Liver (tissue), 9 donors: ENCODE results near the gene NFKB1. TPM values are rescaled to one million over a fixed set of nuclear protein-coding genes. Genes with fewer than 3 reads are reported as not detected.

ENCODE experiments used
- DNase-seq: peaks from one replicate; pipeline ENCODE4 v3.0.0-alpha.2; 2017; ENCODE audit warnings: low spot score
- H3K27ac ChIP-seq, 2 donors: one replicate each; pipeline ENCODE4 v1.7.0; 2013; ENCODE audit warnings: inconsistent platforms in 2 of 2, low read length in 2 of 2, control low read depth in 1 of 2, low read depth in 1 of 2, mild to moderate bottlenecking in 1 of 2
- H3K27me3 ChIP-seq, 4 donors: one replicate each; pipeline versions ENCODE4 v1.6.1 to v1.7.0; 2013; ENCODE audit warnings: low read length in 3 of 4, inconsistent platforms in 1 of 4, mild to moderate bottlenecking in 1 of 4, moderate library complexity in 1 of 4; ENCODE audit not compliant: control insufficient read depth in 4 of 4, insufficient read depth in 4 of 4
- H3K36me3 ChIP-seq, 4 donors: one replicate each; pipeline versions ENCODE4 v1.6.1 to v1.7.0; 2013; ENCODE audit warnings: low read length in 3 of 4, mild to moderate bottlenecking in 3 of 4, low read depth in 1 of 4, moderate library complexity in 1 of 4; ENCODE audit not compliant: control insufficient read depth in 4 of 4, insufficient read depth in 3 of 4
- H3K4me1 ChIP-seq, 4 donors: one replicate each; pipeline versions ENCODE4 v1.6.1 to v1.7.0; 2013; ENCODE audit warnings: low read length in 3 of 4, mild to moderate bottlenecking in 3 of 4, moderate library complexity in 1 of 4; ENCODE audit not compliant: control insufficient read depth in 4 of 4, insufficient read depth in 4 of 4
- H3K4me3 ChIP-seq, 3 donors: one replicate each; pipeline versions ENCODE4 v1.6.1 to v1.7.0; 2013; ENCODE audit warnings: low read length in 3 of 3, control low read depth in 1 of 3, low read depth in 1 of 3, mild to moderate bottlenecking in 1 of 3
- H3K9ac ChIP-seq, 2 donors: one replicate each; pipeline ENCODE4 v1.7.0; 2013; ENCODE audit warnings: low read length in 2 of 2, mild to moderate bottlenecking in 2 of 2, moderate library complexity in 2 of 2, control low read depth in 1 of 2, low read depth in 1 of 2
- H3K9me3 ChIP-seq, 4 donors: one replicate each; pipeline versions ENCODE4 v1.6.1 to v1.7.0; 2013; ENCODE audit warnings: low read length in 3 of 4; ENCODE audit not compliant: control insufficient read depth in 4 of 4
- FOXA1 ChIP-seq: IDR thresholded peaks from 2 replicates; pipeline ENCODE4 v1.6.1; 2016; ENCODE audit warnings: antibody characterized with exemption
- FOXA2 ChIP-seq: IDR thresholded peaks from 2 replicates; pipeline ENCODE4 v1.6.1; 2016; ENCODE audit warnings: antibody characterized with exemption
- GABPA ChIP-seq, 2 donors: IDR thresholded peaks in 1 of 2; conservative IDR thresholded peaks in 1 of 2; 2 replicates each; pipeline ENCODE4 v1.6.1; 2016; ENCODE audit warnings: antibody characterized with exemption in 2 of 2, mild to moderate bottlenecking in 1 of 2, moderate library complexity in 1 of 2
- HNF4A ChIP-seq, 2 donors: conservative IDR thresholded peaks; 2 replicates each; pipeline ENCODE4 v1.6.1; 2016; ENCODE audit warnings: antibody characterized with exemption in 2 of 2, mild to moderate bottlenecking in 2 of 2
- JUND ChIP-seq, 2 donors: IDR thresholded peaks; 2 replicates each; pipeline ENCODE4 v1.6.1; 2016; ENCODE audit warnings: antibody characterized with exemption in 2 of 2
- RAD21 ChIP-seq, 2 donors: IDR thresholded peaks; 2 replicates each; pipeline ENCODE4 v1.6.1; 2016; ENCODE audit warnings: antibody characterized with exemption in 2 of 2, mild to moderate bottlenecking in 2 of 2
- RXRA ChIP-seq, 2 donors: IDR thresholded peaks; 2 replicates each; pipeline ENCODE4 v1.6.1; 2017 to 2018; ENCODE audit warnings: antibody characterized with exemption in 2 of 2, mild to moderate bottlenecking in 1 of 2
- SP1 ChIP-seq: IDR thresholded peaks from 2 replicates; pipeline ENCODE4 v1.6.1; 2018; ENCODE audit warnings: antibody characterized with exemption, mild to moderate bottlenecking
- WGBS: extraction: QIAGEN DNeasy Blood & Tissue Kit; methylation state at CpG from one replicate; pipeline ENCODE4 v1.1.7; 2013; 5-methylcytosine and 5-hydroxymethylcytosine counted together
- polyA plus RNA-seq, 2 donors: library from polyadenylated mRNA; stranded (reverse) in 1 of 2; unstranded in 1 of 2; fragments of 200-250 nt in 1 of 2; fragments of >200 nt in 1 of 2; fragmentation: Nextera tagmentation in 1 of 2; extraction: Ambion mirVana in 1 of 2; gene quantifications; one replicate each; pipeline versions ENCODE4 v1.2.1 to v1.2.3, GENCODE V29; 2013 to 2015
- total RNA-seq, 2 donors: library from RNA; depleted of rRNA; stranded (reverse); fragments of >200 nt; gene quantifications; one replicate each; pipeline ENCODE4 v1.2.3, GENCODE V29; 2014
- TF ChIP-seq, protein P1 (sequence below): IDR thresholded peaks from 2 replicates; pipeline ENCODE4 v1.6.1; 2016; ENCODE audit warnings: antibody characterized with exemption
- TF ChIP-seq, protein P2 (sequence below): IDR thresholded peaks from 2 replicates; pipeline ENCODE4 v1.6.1; 2016; ENCODE audit warnings: antibody characterized with exemption
- TF ChIP-seq, protein P3 (sequence below): IDR thresholded peaks from 2 replicates; pipeline ENCODE4 v1.6.1; 2016; ENCODE audit warnings: antibody characterized with exemption
- TF ChIP-seq, protein P4 (sequence below): IDR thresholded peaks from 2 replicates; pipeline ENCODE4 v1.6.1; 2016; ENCODE audit warnings: antibody characterized with exemption, mild to moderate bottlenecking
- TF ChIP-seq, protein P5 (sequence below): fragments of 150-350 bp; IDR thresholded peaks from 2 replicates; pipeline ENCODE4 v1.5.1; 2017; ENCODE audit warnings: improper control_type of control experiment, low read depth, low read length; ENCODE audit not compliant: missing input control
- donor health status: healthy.
- donor health status: healthy.
- donor health status: healthy.
- donor health status: healthy.
- donor health status: healthy.

NFKB1 gene
- total and polyA plus RNA-seq, 4 donors = 5.1 to 23.0 (median 13.4) TPM

DNA sequence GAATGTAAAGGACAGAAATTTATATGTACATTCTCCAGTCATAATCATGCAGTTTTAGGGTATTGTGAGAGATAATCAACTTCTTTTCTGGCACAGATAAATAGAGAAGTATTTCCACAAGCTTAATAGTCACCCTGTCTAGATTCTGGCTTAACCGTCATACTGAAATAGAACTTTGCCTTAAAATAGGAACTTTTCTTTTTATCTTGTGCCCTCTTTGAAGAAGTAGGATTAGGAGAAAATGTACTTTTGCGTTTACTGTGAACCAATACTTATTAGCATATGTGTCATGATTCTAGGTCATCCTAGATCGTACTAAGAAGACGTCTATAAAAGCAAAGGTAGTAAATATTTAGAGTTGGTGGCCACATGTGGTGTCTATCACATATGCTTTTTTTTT, 95.4 kb downstream of the NFKB1 start:
- H3K36me3 ChIP-seq = peaks cover 5 to 50% (median 44%) of the 10 kb centered on the region in 4 donors

DNA sequence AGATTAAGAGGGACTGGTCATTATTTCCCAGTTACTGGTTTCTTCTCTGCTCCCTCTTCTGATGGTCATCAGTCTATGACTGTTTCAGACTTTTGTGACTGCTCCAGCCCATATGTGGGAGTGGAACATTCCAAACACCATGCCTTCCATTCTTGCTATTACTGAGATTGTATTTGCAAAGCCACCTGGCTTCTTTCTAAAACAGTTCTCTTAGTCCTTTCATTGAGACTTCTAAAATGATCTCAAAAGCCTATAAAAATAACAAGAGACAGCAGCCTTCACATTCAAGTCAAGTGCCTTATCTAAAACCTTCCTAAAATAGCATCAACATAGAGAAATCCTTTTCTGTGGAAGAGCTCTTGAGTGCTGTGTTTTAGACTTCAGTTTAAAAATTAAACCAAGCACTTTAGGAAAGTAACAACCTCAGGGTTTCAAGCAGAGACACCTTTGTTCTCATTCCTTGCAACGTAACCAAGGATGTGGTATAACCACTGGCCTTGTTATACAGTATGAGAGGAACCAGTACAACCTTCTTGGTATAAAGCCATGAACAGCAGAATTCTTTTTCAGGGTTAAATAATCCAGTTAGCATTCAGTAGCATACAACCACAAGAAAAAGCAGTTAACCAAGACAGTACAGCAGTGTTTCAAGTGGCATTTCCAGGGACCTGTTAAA, 97.1 kb downstream of the NFKB1 start:
- no peak overlapping the region for H3K9ac ChIP-seq
- no peak overlapping the region for H3K27ac ChIP-seq
- no peaks in the 10 kb centered on the region for H3K4me1 ChIP-seq
- H3K36me3 ChIP-seq = peaks cover 5 to 53% (median 47%) of the 10 kb centered on the region in 4 donors
- DNase-seq = no peak
- TF ChIP-seq, protein P1, sequence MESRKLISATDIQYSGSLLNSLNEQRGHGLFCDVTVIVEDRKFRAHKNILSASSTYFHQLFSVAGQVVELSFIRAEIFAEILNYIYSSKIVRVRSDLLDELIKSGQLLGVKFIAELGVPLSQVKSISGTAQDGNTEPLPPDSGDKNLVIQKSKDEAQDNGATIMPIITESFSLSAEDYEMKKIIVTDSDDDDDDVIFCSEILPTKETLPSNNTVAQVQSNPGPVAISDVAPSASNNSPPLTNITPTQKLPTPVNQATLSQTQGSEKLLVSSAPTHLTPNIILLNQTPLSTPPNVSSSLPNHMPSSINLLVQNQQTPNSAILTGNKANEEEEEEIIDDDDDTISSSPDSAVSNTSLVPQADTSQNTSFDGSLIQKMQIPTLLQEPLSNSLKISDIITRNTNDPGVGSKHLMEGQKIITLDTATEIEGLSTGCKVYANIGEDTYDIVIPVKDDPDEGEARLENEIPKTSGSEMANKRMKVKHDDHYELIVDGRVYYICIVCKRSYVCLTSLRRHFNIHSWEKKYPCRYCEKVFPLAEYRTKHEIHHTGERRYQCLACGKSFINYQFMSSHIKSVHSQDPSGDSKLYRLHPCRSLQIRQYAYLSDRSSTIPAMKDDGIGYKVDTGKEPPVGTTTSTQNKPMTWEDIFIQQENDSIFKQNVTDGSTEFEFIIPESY = no peak
- TF ChIP-seq FOXA2 (no peak), RXRA (IDR thresholded peaks at IDR 0.05) (no peak), JUND (IDR thresholded peaks at IDR 0.05) (no peak)
- TF ChIP-seq, protein P2, sequence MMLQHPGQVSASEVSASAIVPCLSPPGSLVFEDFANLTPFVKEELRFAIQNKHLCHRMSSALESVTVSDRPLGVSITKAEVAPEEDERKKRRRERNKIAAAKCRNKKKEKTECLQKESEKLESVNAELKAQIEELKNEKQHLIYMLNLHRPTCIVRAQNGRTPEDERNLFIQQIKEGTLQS = no peak
- TF ChIP-seq, protein P3, sequence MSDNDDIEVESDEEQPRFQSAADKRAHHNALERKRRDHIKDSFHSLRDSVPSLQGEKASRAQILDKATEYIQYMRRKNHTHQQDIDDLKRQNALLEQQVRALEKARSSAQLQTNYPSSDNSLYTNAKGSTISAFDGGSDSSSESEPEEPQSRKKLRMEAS = no peak
- H3K9me3 ChIP-seq = no peaks in the 10 kb centered on the region
- 87% methylated on average over 1 of the region's 1 CpG for WGBS
- no peaks in the 10 kb centered on the region for H3K27me3 ChIP-seq
- no peak overlapping the region for H3K4me3 ChIP-seq

More for the DNA sequence above, 95.4 kb downstream of the NFKB1 start:
- TF ChIP-seq, protein P4, sequence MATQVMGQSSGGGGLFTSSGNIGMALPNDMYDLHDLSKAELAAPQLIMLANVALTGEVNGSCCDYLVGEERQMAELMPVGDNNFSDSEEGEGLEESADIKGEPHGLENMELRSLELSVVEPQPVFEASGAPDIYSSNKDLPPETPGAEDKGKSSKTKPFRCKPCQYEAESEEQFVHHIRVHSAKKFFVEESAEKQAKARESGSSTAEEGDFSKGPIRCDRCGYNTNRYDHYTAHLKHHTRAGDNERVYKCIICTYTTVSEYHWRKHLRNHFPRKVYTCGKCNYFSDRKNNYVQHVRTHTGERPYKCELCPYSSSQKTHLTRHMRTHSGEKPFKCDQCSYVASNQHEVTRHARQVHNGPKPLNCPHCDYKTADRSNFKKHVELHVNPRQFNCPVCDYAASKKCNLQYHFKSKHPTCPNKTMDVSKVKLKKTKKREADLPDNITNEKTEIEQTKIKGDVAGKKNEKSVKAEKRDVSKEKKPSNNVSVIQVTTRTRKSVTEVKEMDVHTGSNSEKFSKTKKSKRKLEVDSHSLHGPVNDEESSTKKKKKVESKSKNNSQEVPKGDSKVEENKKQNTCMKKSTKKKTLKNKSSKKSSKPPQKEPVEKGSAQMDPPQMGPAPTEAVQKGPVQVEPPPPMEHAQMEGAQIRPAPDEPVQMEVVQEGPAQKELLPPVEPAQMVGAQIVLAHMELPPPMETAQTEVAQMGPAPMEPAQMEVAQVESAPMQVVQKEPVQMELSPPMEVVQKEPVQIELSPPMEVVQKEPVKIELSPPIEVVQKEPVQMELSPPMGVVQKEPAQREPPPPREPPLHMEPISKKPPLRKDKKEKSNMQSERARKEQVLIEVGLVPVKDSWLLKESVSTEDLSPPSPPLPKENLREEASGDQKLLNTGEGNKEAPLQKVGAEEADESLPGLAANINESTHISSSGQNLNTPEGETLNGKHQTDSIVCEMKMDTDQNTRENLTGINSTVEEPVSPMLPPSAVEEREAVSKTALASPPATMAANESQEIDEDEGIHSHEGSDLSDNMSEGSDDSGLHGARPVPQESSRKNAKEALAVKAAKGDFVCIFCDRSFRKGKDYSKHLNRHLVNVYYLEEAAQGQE = no peak
- TF ChIP-seq, protein P2 = no peak
- H3K27ac ChIP-seq = no peak overlapping the region
- no peak overlapping the region for H3K4me3 ChIP-seq
- no peaks in the 10 kb centered on the region for H3K27me3 ChIP-seq
- no peak for DNase-seq
- WGBS = 84% methylated on average over 4 of the region's 4 CpGs
- H3K9ac ChIP-seq = no peak overlapping the region
- no peaks in the 10 kb centered on the region for H3K9me3 ChIP-seq
- no peaks in the 10 kb centered on the region for H3K4me1 ChIP-seq

DNA sequence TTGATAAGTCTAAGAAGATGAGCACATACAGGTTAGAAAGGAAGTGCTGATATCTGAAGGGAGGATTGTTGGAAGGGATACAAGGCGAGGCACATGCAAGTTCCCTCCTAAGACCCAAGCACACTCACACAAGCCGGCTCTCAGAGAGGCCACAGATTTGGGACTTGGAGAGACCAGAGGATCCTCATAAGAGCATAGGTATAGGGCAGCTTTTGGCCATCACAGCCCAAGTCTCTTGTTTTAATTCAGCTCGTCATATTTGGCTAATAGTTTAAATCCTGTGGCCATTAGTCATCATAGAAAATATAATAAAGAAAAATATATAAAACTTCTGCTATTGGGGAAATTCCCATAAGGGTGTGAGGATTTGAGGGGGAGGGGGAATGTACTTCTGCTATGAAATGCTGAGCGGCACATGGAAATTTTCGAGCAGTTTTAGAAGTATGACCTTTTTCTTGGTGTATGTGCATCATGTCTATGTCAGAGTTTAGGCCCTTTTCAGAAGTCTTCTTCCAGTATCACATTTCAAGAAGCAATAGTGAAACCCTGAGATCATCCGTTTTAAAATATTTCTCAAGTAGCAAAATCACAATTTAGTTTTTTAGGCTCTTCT, 97.7 kb downstream of the NFKB1 start:
- Histone ChIP-seq H3K4me1 (no peaks in the 10 kb centered on the region), H3K9ac (no peak overlapping the region), H3K4me3 (no peak overlapping the region), H3K9me3 (no peaks in the 10 kb centered on the region), H3K27me3 (no peaks in the 10 kb centered on the region), H3K27ac (no peak overlapping the region), H3K36me3 (peaks cover 5 to 53% (median 47%) of the 10 kb centered on the region in 4 donors)
- 88% methylated on average over 6 of the region's 6 CpGs for WGBS
- no peak for DNase-seq
- TF ChIP-seq HNF4A (conservative IDR thresholded peaks at IDR 0.05) (no peak), RXRA (IDR thresholded peaks at IDR 0.05) (no peak), FOXA1 (no peak), SP1 (no peak), FOXA2 (no peak), RAD21 (IDR thresholded peaks at IDR 0.05) (no peak), GABPA (IDR thresholded peaks at IDR 0.05 in 1 of 2, conservative IDR thresholded peaks at IDR 0.05 in 1 of 2) (no peak)
- TF ChIP-seq, protein P5, sequence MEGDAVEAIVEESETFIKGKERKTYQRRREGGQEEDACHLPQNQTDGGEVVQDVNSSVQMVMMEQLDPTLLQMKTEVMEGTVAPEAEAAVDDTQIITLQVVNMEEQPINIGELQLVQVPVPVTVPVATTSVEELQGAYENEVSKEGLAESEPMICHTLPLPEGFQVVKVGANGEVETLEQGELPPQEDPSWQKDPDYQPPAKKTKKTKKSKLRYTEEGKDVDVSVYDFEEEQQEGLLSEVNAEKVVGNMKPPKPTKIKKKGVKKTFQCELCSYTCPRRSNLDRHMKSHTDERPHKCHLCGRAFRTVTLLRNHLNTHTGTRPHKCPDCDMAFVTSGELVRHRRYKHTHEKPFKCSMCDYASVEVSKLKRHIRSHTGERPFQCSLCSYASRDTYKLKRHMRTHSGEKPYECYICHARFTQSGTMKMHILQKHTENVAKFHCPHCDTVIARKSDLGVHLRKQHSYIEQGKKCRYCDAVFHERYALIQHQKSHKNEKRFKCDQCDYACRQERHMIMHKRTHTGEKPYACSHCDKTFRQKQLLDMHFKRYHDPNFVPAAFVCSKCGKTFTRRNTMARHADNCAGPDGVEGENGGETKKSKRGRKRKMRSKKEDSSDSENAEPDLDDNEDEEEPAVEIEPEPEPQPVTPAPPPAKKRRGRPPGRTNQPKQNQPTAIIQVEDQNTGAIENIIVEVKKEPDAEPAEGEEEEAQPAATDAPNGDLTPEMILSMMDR = no peak
- TF ChIP-seq, protein P1 = no peak
- TF ChIP-seq, protein P2 = no peak
- TF ChIP-seq, protein P3 = no peak
